ENCODE measurements around the gene TSPAN17.

GRCh38 chr5:176677209-176677939, 30.1 kb downstream of the TSPAN17 start:
- no peak for TF ChIP-seq CTCF (IDR thresholded peaks at IDR 0.05)
- TF ChIP-seq POLR2A (IDR thresholded peaks at IDR 0.05): no peak
